Measurements from ENCODE around the gene RIMBP3C. TPM values are rescaled to one million over a fixed set of nuclear protein-coding genes. Genes with fewer than 3 reads are reported as not detected.
"Not testable (repeated sequence)": the region's sequence is repeated elsewhere in the genome, so short reads cannot be mapped to it uniquely, and the experiment has no call there.

Gene RIMBP3C, protein sequence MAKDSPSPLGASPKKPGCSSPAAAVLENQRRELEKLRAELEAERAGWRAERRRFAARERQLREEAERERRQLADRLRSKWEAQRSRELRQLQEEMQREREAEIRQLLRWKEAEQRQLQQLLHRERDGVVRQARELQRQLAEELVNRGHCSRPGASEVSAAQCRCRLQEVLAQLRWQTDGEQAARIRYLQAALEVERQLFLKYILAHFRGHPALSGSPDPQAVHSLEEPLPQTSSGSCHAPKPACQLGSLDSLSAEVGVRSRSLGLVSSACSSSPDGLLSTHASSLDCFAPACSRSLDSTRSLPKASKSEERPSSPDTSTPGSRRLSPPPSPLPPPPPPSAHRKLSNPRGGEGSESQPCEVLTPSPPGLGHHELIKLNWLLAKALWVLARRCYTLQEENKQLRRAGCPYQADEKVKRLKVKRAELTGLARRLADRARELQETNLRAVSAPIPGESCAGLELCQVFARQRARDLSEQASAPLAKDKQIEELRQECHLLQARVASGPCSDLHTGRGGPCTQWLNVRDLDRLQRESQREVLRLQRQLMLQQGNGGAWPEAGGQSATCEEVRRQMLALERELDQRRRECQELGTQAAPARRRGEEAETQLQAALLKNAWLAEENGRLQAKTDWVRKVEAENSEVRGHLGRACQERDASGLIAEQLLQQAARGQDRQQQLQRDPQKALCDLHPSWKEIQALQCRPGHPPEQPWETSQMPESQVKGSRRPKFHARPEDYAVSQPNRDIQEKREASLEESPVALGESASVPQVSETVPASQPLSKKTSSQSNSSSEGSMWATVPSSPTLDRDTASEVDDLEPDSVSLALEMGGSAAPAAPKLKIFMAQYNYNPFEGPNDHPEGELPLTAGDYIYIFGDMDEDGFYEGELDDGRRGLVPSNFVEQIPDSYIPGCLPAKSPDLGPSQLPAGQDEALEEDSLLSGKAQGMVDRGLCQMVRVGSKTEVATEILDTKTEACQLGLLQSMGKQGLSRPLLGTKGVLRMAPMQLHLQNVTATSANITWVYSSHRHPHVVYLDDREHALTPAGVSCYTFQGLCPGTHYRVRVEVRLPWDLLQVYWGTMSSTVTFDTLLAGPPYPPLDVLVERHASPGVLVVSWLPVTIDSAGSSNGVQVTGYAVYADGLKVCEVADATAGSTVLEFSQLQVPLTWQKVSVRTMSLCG (N-terminal part only)
- total RNA-seq: 0.89 and 1.3 TPM in 2 replicates
- 0.44 TPM for total RNA-seq (2013)
- 0.10 and 0.22 TPM in 2 replicates for polyA plus RNA-seq
- polyA minus RNA-seq: 0.51 and 1.5 TPM in 2 replicates

DNA sequence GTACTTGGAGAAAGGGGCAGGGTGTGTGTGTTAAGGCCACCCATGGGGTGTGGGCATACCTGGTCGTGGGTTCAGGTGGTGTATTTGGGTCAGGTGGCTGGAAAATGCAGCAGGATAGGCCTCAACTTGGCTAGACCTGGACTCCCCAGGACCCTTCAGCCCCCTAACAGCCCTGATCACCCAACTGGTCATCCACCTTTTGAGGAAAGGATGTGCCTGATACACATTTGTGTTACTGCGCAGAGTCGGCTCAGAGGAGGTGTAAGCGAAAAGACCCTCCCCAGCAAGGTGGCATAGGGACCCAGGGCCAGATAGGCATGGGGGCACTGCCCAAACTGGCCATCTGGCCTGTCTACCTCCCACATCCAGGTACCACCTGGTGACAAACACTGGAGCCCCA is at the start of gene RIMBP3C:
Gene RIMBP3C, minus strand, starts transcription at position 101 of the 400 bp plus-strand sequence. CDS start 485 bp downstream, outside the sequence.
- DNase-seq; CTCF ChIA-PET; ATAC-seq (ENCODE audit: low read depth); H3K79me2 ChIP-seq (ENCODE audit: control insufficient read depth, insufficient read depth, low read length); H3K27ac Mint-ChIP-seq; H3K27me3 ChIP-seq (replicated peaks in 1 of 4; ENCODE audit: control extremely low read depth in 1 of 4, control insufficient read depth in 3 of 4, insufficient read depth in 4 of 4, low read length in 3 of 4); H3K4me3 Mint-ChIP-seq; H3K4me1 ChIP-seq (ENCODE audit: control insufficient read depth in 2 of 2, insufficient read depth in 2 of 2, low read length in 2 of 2); H3K36me3 ChIP-seq (replicated peaks in 1 of 2; ENCODE audit: control extremely low read depth in 1 of 2, control insufficient read depth in 1 of 2, extremely low read depth in 1 of 2, insufficient read depth in 2 of 2, low read length in 1 of 2); H3K9ac ChIP-seq (ENCODE audit: low read length); H3K27me3 Mint-ChIP-seq; H3K4me1 Mint-ChIP-seq; H3K4me2 ChIP-seq (replicated peaks; ENCODE audit: low read depth, low read length, poor library complexity, severe bottlenecking); H3K4me3 ChIP-seq (ENCODE audit: control extremely low read depth in 1 of 5, extremely low read depth in 1 of 5, insufficient read depth in 1 of 5, low read depth in 2 of 5, low read length in 4 of 5); H3K9me3 ChIP-seq (ENCODE audit: control extremely low read depth in 1 of 3, control insufficient read depth in 2 of 3, insufficient read depth in 1 of 3, low read length in 2 of 3); H3K9me3 Mint-ChIP-seq (ENCODE audit: insufficient read depth); H4K20me1 ChIP-seq (ENCODE audit: control insufficient read depth, insufficient read depth, low read length, poor library complexity, severe bottlenecking); H2AFZ ChIP-seq (ENCODE audit: insufficient read depth, low read depth, low read length, poor library complexity, severe bottlenecking); POLR2A ChIA-PET; H3K27ac ChIP-seq (ENCODE audit: low read length in 2 of 2); intact Hi-C loops (cut with micrococcal nuclease): not testable (repeated sequence)
- no CpG with 5 or more reads among the region's 4 CpGs for WGBS (ENCODE audit: insufficient coverage)

DNA sequence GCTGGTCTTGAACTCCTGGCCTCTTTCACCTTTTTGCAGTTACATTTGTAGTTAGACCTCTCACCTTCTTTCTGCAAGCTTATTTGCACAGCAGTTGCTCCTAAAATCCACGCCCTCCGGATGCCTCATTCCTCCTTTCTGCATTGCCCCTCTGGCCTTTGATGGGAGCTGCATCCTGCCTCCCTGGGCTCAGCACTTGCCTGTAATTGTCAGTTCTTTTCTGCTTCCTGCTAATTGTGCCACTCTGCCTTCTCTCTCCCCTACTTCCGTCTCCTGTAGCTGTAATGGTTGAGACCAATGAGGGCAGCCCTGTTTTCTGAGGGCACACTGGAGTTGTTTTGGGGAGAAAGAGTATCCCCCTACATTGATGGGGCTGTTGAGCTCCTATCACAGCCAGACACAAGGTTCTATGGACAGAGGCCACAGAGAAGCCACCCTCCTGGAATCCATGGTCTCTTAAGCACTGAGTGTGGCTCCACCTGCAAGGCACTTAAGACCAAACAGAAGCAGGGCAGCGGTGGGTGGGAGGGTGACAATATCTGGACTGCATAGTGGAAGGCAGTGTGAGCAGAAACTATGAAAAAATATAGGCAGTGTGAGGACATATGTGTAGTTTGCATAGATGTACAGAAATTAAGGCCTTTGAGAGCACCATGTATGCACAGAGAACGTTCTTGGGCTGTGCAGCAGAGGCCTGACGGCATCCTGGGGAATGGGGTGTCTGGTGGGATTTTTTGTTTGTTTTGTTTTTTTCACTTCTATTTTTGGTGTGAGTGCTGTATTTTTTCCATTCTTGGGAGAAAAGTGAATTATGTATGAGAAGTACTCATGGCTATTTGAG is 48.0 kb upstream of the RIMBP3C start:
- Histone ChIP-seq H3K27me3 (replicated peaks in 1 of 4; ENCODE audit: control extremely low read depth in 1 of 4, control insufficient read depth in 3 of 4, insufficient read depth in 4 of 4, low read length in 3 of 4) (no peaks in the 10 kb centered on the region), H4K20me1 (ENCODE audit: control insufficient read depth, insufficient read depth, low read length, poor library complexity, severe bottlenecking) (peaks cover 90% of the 10 kb centered on the region), H3K27ac (ENCODE audit: low read length in 2 of 2) (no peak overlapping the region), H3K4me1 (ENCODE audit: control insufficient read depth in 2 of 2, insufficient read depth in 2 of 2, low read length in 2 of 2) (peaks cover 0 to 8% of the 10 kb centered on the region in 2 donors), H3K9ac (ENCODE audit: low read length) (no peak overlapping the region), H3K36me3 (replicated peaks in 1 of 2; ENCODE audit: control extremely low read depth in 1 of 2, control insufficient read depth in 1 of 2, extremely low read depth in 1 of 2, insufficient read depth in 2 of 2, low read length in 1 of 2) (peaks cover 0 to 42% of the 10 kb centered on the region in 2 experiments), H3K4me3 (ENCODE audit: control extremely low read depth in 1 of 5, extremely low read depth in 1 of 5, insufficient read depth in 1 of 5, low read depth in 2 of 5, low read length in 4 of 5) (no peak overlapping the region), H3K79me2 (ENCODE audit: control insufficient read depth, insufficient read depth, low read length) (peaks cover 98% of the 10 kb centered on the region), H2AFZ (ENCODE audit: insufficient read depth, low read depth, low read length, poor library complexity, severe bottlenecking) (no peak overlapping the region), H3K4me2 (replicated peaks; ENCODE audit: low read depth, low read length, poor library complexity, severe bottlenecking) (no peak overlapping the region), H3K9me3 (ENCODE audit: control extremely low read depth in 1 of 3, control insufficient read depth in 2 of 3, insufficient read depth in 1 of 3, low read length in 2 of 3) (no peaks in the 10 kb centered on the region)
- H3K27ac Mint-ChIP-seq: no peak overlapping the region
- ChIA-PET POLR2A (no interaction called here), CTCF (interaction anchor here (2.2 kb wide), 1 partner anchor 30 kb away, joined by 6 read pairs; no protein-coding TSS in a partner anchor)
- TF ChIP-seq, protein P1, sequence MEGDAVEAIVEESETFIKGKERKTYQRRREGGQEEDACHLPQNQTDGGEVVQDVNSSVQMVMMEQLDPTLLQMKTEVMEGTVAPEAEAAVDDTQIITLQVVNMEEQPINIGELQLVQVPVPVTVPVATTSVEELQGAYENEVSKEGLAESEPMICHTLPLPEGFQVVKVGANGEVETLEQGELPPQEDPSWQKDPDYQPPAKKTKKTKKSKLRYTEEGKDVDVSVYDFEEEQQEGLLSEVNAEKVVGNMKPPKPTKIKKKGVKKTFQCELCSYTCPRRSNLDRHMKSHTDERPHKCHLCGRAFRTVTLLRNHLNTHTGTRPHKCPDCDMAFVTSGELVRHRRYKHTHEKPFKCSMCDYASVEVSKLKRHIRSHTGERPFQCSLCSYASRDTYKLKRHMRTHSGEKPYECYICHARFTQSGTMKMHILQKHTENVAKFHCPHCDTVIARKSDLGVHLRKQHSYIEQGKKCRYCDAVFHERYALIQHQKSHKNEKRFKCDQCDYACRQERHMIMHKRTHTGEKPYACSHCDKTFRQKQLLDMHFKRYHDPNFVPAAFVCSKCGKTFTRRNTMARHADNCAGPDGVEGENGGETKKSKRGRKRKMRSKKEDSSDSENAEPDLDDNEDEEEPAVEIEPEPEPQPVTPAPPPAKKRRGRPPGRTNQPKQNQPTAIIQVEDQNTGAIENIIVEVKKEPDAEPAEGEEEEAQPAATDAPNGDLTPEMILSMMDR (IDR thresholded peaks at IDR 0.05): no peak
- TF ChIP-seq EZH2 (IDR thresholded peaks at IDR 0.05; ENCODE audit: borderline replicate concordance, insufficient read depth, low read depth, low read length, poor library complexity, severe bottlenecking): no peak
- DNase-seq (no peak), ATAC-seq (ENCODE audit: low read depth) (no peak)
- H3K4me3 Mint-ChIP-seq: no peak overlapping the region
- peaks cover 29% of the 10 kb centered on the region for H3K4me1 Mint-ChIP-seq
- intact Hi-C loops (cut with micrococcal nuclease): no loop called here
- no peaks in the 10 kb centered on the region for H3K27me3 Mint-ChIP-seq
- no peaks in the 10 kb centered on the region for H3K9me3 Mint-ChIP-seq (ENCODE audit: insufficient read depth)
- 98% methylated on average over 5 of the region's 6 CpGs for WGBS (ENCODE audit: insufficient coverage)

All from B cell (primary cell).